Adipocyte (in vitro differentiated cells): ENCODE data around the gene COL13A1.

Experiments used
- DNase-seq: peaks from one replicate; pipeline ENCODE4 v3.0.0-alpha.2; 2015; ENCODE audit warnings: low read depth
- H3K27me3 ChIP-seq: replicated peaks from 2 replicates; pipeline ENCODE4 v1.7.0; 2013; ENCODE audit warnings: mild to moderate bottlenecking, low read length, moderate library complexity; ENCODE audit not compliant: control insufficient read depth, insufficient read depth
- H3K36me3 ChIP-seq: 2 replicates; pipeline ENCODE4 v1.7.0; 2013; ENCODE audit warnings: low read length, mild to moderate bottlenecking, moderate library complexity; ENCODE audit not compliant: control insufficient read depth, insufficient read depth, severe bottlenecking
- H3K4me1 ChIP-seq: 2 replicates; pipeline ENCODE4 v1.7.0; 2013; ENCODE audit warnings: mild to moderate bottlenecking, low read length, moderate library complexity; ENCODE audit not compliant: control insufficient read depth, insufficient read depth
- H3K4me3 ChIP-seq: 2 replicates; pipeline ENCODE4 v1.7.0; 2013; ENCODE audit warnings: mild to moderate bottlenecking, low read length, moderate library complexity
- H3K9ac ChIP-seq: 2 replicates; pipeline ENCODE4 v1.7.0; 2013; ENCODE audit warnings: mild to moderate bottlenecking, low read length, moderate library complexity
- H3K9me3 ChIP-seq: 2 replicates; pipeline ENCODE4 v1.7.0; 2013; ENCODE audit warnings: mild to moderate bottlenecking, low read length, moderate library complexity; ENCODE audit not compliant: control insufficient read depth

Gene COL13A1

DNA sequence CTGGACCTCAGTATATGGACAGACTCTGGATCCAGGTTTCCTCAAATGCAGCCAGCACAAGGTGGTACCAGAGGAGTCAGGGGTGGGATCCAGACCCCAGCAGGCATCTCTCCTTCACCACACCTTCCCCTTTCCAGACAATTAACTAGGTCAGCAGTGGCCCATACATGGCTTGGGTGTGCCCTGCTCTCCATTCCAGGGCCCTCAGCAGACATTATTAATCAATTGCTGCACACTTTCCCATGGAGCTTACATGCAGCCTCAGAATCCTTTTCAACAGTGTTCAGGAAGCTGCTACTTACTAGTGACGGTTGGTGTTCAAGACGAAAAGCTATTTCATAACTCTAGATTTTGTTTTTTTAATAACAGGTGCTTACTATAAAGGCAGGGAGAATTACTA lies 6.0 kb downstream of the COL13A1 start:
- Histone ChIP-seq H3K36me3 (no peaks in the 10 kb centered on the region), H3K9ac (no peak overlapping the region), H3K4me3 (no peak overlapping the region), H3K9me3 (no peaks in the 10 kb centered on the region), H3K4me1 (peaks cover 8% of the 10 kb centered on the region), H3K27me3 (no peaks in the 10 kb centered on the region)
- no peak for DNase-seq

DNA sequence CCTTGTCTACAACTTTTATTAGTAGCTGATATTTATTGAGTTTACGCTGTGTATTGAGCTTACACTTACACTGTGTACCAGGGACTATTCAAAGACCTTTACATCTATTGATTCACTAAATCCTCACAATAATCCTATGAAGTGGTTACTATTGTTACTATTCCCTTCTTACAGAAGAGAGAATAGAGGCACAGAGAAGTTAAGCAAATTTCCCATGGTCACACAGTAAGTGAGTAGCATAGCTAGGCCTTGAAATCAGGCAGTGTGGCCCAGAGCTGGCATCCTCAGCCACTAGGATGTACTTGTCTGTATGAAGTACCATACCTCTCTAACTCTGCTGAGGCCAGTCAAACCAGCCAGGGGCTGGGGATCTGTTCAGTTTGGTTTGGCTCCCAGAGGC lies 7.6 kb downstream of the COL13A1 start:
- H3K4me3 ChIP-seq = no peak overlapping the region
- no peak for DNase-seq
- H3K4me1 ChIP-seq = peaks cover 8% of the 10 kb centered on the region
- no peaks in the 10 kb centered on the region for H3K27me3 ChIP-seq
- H3K9ac ChIP-seq = no peak overlapping the region
- no peaks in the 10 kb centered on the region for H3K36me3 ChIP-seq
- H3K9me3 ChIP-seq = no peaks in the 10 kb centered on the region

DNA sequence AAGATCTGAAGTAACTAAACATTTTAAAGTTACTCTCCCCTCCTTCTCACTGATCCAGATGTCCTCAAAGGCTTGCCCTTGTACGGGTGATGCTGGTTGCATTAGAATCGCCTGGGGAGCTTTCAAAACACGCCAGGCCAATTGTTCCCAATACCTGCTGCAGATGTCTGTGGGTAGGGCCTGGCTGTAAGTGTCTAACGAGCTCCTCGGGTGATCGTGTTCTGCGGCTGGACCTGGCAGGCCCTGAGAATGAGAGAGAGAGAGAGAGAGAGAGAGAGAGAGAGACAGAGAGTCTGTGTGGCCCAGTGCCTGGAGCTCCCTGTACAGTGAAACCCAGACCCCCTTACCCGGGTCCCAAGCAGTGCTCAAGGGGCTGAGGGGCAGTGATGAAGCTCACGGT lies 8.4 kb downstream of the COL13A1 start:
- Histone ChIP-seq H3K36me3 (no peaks in the 10 kb centered on the region), H3K4me3 (no peak overlapping the region), H3K9ac (no peak overlapping the region), H3K27me3 (no peaks in the 10 kb centered on the region), H3K9me3 (no peaks in the 10 kb centered on the region), H3K4me1 (peaks cover 8% of the 10 kb centered on the region)
- DNase-seq = no peak

- DNase-seq = no peak
- H3K9me3 ChIP-seq = no peaks in the 10 kb centered on the region
These were observed 9.1 kb downstream of the COL13A1 start for GRCh38 chr10:69810675-69811397.

GRCh38 chr10:69813632-69814031 lies 11.9 kb downstream of the COL13A1 start:
- Histone ChIP-seq H3K27me3 (no peaks in the 10 kb centered on the region), H3K4me1 (no peaks in the 10 kb centered on the region), H3K9ac (no peak overlapping the region), H3K36me3 (no peaks in the 10 kb centered on the region), H3K9me3 (no peaks in the 10 kb centered on the region), H3K4me3 (no peak overlapping the region)
- no peak for DNase-seq

More at GRCh38 chr10:69810675-69811397, 9.1 kb downstream of the COL13A1 start:
- H3K4me1 ChIP-seq = peaks cover 8% of the 10 kb centered on the region
- no peak overlapping the region for H3K9ac ChIP-seq
- H3K27me3 ChIP-seq = no peaks in the 10 kb centered on the region
- H3K36me3 ChIP-seq = no peaks in the 10 kb centered on the region
- H3K4me3 ChIP-seq = no peak overlapping the region

DNA sequence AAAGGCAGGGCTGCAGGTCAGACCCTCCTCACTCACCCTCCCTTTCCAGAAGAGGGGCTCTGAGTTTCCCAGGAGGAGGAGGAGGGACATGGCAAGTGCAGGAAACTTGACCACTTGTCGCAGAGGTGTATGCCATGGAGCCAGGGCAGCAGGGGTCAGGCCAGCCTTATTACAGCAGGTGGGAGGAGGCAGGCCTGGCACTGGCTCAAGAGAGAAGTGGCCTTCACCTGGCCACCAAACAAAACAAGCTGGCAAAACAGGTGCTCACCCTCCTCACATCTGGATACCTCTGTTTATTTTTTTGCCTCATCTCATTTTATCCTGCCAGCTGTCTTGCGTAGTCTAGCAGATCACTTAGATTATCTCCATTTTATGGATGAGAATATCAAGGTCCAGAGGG lies 12.5 kb downstream of the COL13A1 start:
- no peaks in the 10 kb centered on the region for H3K4me1 ChIP-seq
- no peak overlapping the region for H3K4me3 ChIP-seq
- H3K9ac ChIP-seq = no peak overlapping the region
- H3K27me3 ChIP-seq = no peaks in the 10 kb centered on the region
- DNase-seq = no peak
- no peaks in the 10 kb centered on the region for H3K36me3 ChIP-seq
- H3K9me3 ChIP-seq = no peaks in the 10 kb centered on the region

GRCh38 chr10:69815104-69815503 lies 13.4 kb downstream of the COL13A1 start:
- no peak for DNase-seq
- no peak overlapping the region for H3K4me3 ChIP-seq
- H3K9ac ChIP-seq = no peak overlapping the region
- H3K27me3 ChIP-seq = no peaks in the 10 kb centered on the region
- no peaks in the 10 kb centered on the region for H3K4me1 ChIP-seq
- no peaks in the 10 kb centered on the region for H3K9me3 ChIP-seq
- H3K36me3 ChIP-seq = no peaks in the 10 kb centered on the region

DNA sequence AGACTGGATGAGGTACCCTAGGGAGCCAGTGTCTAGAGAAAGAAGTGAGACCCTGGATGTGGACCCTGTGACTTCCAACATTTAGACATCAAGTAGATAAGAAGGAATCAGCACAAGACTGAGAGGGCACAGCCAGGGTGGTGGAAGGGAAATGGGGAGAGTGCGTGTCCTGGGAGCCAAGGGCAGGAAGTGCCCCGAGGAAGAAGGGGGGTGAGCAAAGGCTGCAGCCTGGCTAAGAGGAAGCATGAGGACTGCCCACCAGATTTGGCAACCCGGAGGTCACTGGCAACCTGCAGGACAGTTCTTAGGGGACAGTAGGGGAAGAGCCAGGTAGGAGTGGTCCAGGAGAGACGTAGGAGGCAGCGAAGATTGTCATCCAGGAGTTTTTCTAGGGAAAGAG lies 14.8 kb downstream of the COL13A1 start:
- Histone ChIP-seq H3K36me3 (no peaks in the 10 kb centered on the region), H3K9ac (no peak overlapping the region), H3K9me3 (no peaks in the 10 kb centered on the region), H3K4me1 (no peaks in the 10 kb centered on the region), H3K4me3 (no peak overlapping the region), H3K27me3 (no peaks in the 10 kb centered on the region)
- no peak for DNase-seq

DNA sequence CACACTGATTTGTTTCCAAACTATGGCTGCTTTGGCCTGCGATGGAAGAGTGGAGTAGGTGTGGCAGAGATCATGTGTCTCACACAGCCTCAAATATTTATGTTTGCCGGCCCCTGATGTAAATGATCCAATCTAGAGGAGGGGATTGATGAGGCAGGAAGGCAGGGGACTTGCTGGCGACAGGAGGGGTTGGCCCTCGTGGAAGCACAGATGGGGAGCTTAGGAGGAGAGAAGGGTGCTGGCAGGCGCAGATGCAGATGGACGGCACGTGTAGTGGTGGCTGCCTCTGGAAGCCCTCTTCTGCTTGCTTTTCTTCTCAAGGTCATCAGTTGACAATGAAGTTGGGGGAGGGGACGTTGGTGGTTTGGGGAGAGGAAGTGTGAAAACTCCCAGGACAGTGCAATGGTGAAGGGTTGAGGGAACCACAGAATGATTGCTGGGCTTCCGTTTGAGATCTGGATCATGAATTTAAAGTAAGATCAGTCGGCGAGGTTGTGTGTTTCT lies 15.4 kb downstream of the COL13A1 start:
- no peaks in the 10 kb centered on the region for H3K36me3 ChIP-seq
- no peak overlapping the region for H3K4me3 ChIP-seq
- H3K9ac ChIP-seq = no peak overlapping the region
- DNase-seq = no peak
- no peaks in the 10 kb centered on the region for H3K27me3 ChIP-seq
- H3K9me3 ChIP-seq = no peaks in the 10 kb centered on the region
- no peaks in the 10 kb centered on the region for H3K4me1 ChIP-seq

- DNase-seq = no peak
- no peak overlapping the region for H3K4me3 ChIP-seq
- H3K4me1 ChIP-seq = no peaks in the 10 kb centered on the region
- H3K9me3 ChIP-seq = no peaks in the 10 kb centered on the region
- H3K27me3 ChIP-seq = no peaks in the 10 kb centered on the region
- H3K36me3 ChIP-seq = no peaks in the 10 kb centered on the region
- no peak overlapping the region for H3K9ac ChIP-seq
These were observed 17.1 kb downstream of the COL13A1 start for GRCh38 chr10:69818676-69819239.

GRCh38 chr10:69819716-69820506 lies 18.2 kb downstream of the COL13A1 start:
- no peaks in the 10 kb centered on the region for H3K9me3 ChIP-seq
- H3K4me1 ChIP-seq = no peaks in the 10 kb centered on the region
- H3K36me3 ChIP-seq = no peaks in the 10 kb centered on the region
- DNase-seq = no peak
- H3K4me3 ChIP-seq = no peak overlapping the region
- H3K9ac ChIP-seq = no peak overlapping the region
- no peaks in the 10 kb centered on the region for H3K27me3 ChIP-seq
